K562 (cell line): Measurements from ENCODE around the gene TRIM38.

Experiments
- KLF16 ChIP-seq: IDR thresholded peaks from 2 replicates; pipeline ENCODE4 v1.6.1; 2016; ENCODE audit warnings: antibody characterized with exemption
- PYGO2 ChIP-seq: fragments of 450-650 bp; IDR thresholded peaks from 2 replicates; pipeline ENCODE4 v1.6.1; 2016; ENCODE audit warnings: mild to moderate bottlenecking, missing genetic modification characterization, moderate library complexity, missing compliant biosample characterization
- SMARCA4 ChIP-seq: fragments of 450-650 bp; IDR thresholded peaks from 2 replicates; pipeline ENCODE4 v1.6.1; 2016
- ZNF282 ChIP-seq: sonication (generic); formaldehyde crosslinking; IDR thresholded peaks from 2 replicates; pipeline ENCODE4 v1.8.1; 2023; ENCODE audit warnings: missing genetic modification reagents

DNA sequence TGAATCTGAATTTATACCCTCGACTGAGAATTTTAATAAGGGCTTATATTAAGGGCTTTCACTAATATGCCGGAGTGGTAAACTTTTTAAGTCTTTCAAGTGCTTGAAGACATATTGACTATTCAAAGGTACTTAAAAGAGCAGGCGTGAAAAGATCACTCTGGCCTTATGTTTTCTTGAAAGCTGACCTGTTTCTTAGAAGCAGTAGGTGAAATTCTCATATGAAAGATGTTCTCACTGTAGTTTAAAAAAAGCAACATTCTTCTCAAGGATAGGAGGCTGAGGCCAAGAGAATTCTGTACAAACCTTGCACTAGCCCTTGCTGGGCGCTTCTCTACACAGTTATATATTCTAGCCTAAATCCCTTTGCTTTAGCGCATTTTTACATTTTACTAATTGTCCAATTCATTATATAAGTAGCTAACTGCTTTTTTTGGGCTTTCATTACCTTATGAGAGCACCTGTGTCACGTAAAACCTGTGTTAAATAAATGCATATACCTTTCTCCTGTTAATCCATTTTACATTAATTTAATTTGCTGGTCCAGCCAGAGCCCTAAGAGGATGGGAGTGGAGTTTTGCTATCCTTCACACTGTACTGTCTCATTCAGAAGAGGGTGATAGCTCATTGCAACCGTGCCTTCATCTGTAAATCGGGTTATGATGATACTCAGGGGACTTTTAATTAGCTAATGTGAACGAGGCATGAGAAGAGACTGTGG is 65.0 kb downstream of the TRIM38 start:
- no peak; the same call in 1 of the 2 replicates for TF ChIP-seq SMARCA4
- no peak for TF ChIP-seq KLF16
- TF ChIP-seq ZNF282 (CRISPR knock-in tag): no peak
- TF ChIP-seq PYGO2 (tag): no peak
